NB4 (cell line): ENCODE data around the gene SCN1B.

ENCODE experiments used
- MYC ChIP-seq: IDR thresholded peaks from 2 replicates; pipeline ENCODE4 v1.6.1; 2011; ENCODE audit warnings: low read depth, low read length
- POLR2A ChIP-seq: IDR thresholded peaks from 2 replicates; pipeline ENCODE4 v1.6.1; 2011; ENCODE audit warnings: mild to moderate bottlenecking; ENCODE audit not compliant: insufficient read length; ENCODE audit errors: extremely low read depth
- TF ChIP-seq, protein P1 (sequence below): IDR thresholded peaks from one replicate; pipeline ENCODE4 v1.5.1; 2012; ENCODE audit warnings: low read depth, low read length

DNA sequence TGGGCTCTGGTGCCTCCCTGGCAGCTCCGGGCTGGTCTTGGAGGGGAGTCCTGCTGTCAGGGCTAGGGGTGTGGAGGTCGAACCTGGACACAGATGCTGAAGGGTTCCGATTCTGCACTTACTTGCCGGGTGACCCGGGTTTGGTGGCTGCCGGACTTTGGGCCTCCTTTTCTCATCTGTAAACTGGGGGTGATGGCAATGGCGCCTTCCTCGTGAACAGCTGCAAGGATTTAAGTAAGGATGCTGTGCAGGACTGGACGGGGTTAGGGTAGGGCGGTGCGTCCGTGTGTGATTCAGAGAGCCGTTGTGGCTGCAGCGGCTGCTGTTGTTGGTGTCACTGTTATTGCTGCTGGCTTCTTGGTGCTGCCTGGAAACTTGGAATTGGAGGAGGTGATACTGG lies 13.6 kb downstream of the SCN1B start:
- TF ChIP-seq, protein P1, sequence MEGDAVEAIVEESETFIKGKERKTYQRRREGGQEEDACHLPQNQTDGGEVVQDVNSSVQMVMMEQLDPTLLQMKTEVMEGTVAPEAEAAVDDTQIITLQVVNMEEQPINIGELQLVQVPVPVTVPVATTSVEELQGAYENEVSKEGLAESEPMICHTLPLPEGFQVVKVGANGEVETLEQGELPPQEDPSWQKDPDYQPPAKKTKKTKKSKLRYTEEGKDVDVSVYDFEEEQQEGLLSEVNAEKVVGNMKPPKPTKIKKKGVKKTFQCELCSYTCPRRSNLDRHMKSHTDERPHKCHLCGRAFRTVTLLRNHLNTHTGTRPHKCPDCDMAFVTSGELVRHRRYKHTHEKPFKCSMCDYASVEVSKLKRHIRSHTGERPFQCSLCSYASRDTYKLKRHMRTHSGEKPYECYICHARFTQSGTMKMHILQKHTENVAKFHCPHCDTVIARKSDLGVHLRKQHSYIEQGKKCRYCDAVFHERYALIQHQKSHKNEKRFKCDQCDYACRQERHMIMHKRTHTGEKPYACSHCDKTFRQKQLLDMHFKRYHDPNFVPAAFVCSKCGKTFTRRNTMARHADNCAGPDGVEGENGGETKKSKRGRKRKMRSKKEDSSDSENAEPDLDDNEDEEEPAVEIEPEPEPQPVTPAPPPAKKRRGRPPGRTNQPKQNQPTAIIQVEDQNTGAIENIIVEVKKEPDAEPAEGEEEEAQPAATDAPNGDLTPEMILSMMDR = no peak
- TF ChIP-seq POLR2A (no peak), MYC (no peak)
